K562 (cell line): Measurements from ENCODE around the gene DHX57. TPM values are rescaled to one million over a fixed set of nuclear protein-coding genes. Genes with fewer than 3 reads are reported as not detected.

Experiments
- ATAC-seq: fragments of 200-7000 bp; cut with Tn5 transposase; 3 replicates; pipeline ENCODE4 v1.9.1; 2020; ENCODE audit warnings: moderate library complexity
- BruUV-seq: library from RNA; stranded (reverse); fragments of 400-500 nt; replicated peaks from 2 replicates; lab custom pipeline; 2021; lab: Mats Ljungman, UMichigan
- CTCF ChIA-PET: fragments of 300-600 bp; formaldehyde crosslinking; extraction: SDS; loops from one replicate; lab custom pipeline; 2021; ENCODE audit warnings: low intra/inter-chr PET ratio; lab: Yijun Ruan, JAX
- POLR2A ChIA-PET: fragments of 300-600, 350-650 bp; sonication (Branson Sonifier 250); formaldehyde crosslinking; extraction: SDS; loops from one replicate; lab custom pipeline; 2021; ENCODE audit warnings: antibody characterized with exemption, inconsistent platforms; lab: Yijun Ruan, JAX
- DNase-seq, 4 experiments: peaks; one replicate each; pipeline versions ENCODE4 v3.0.0 to v3.0.0-alpha.2; 2011 to 2018; ENCODE audit warnings: low spot score in 3 of 4, mixed read lengths in 3 of 4; ENCODE audit errors: extremely low read depth in 1 of 4
- FAIRE-seq: peaks from 2 replicates; lab custom pipeline; 2011; peaks lifted over from hg19 to GRCh38; lab: Jason Lieb, UNC
- H2AFZ ChIP-seq: 2 replicates; pipeline ENCODE4 v1.6.0; 2011; ENCODE audit warnings: low read depth, low read length, control low read depth, inconsistent platforms
- H3K27ac ChIP-seq: fragments of 200-600 bp; 3 replicates; pipeline ENCODE4 v1.8.0; 2011; ENCODE audit warnings: low read depth, mild to moderate bottlenecking, control low read depth, inconsistent platforms, low read length, moderate library complexity, mixed read lengths; ENCODE audit errors: extremely low read depth
- H3K27me3 ChIP-seq, 2 experiments: fragments of 300-600 bp in 1 of 2; 2 replicates in 1 of 2; 3 replicates in 1 of 2; pipeline versions ENCODE4 v1.6.0 to v1.8.0; 2011; ENCODE audit warnings: inconsistent platforms in 2 of 2, low read length in 2 of 2, mild to moderate bottlenecking in 1 of 2, mixed read lengths in 1 of 2, moderate library complexity in 1 of 2; ENCODE audit not compliant: control insufficient read depth in 2 of 2, insufficient read depth in 2 of 2
- H3K36me3 ChIP-seq: fragments of 300-600 bp; 3 replicates; pipeline ENCODE4 v1.8.0; 2011; ENCODE audit warnings: mild to moderate bottlenecking, low read length, inconsistent platforms; ENCODE audit not compliant: control insufficient read depth, insufficient read depth
- H3K4me1 ChIP-seq, 2 experiments: fragments of 200-600 bp in 1 of 2; replicated peaks in 1 of 2; 2 replicates in 1 of 2; 3 replicates in 1 of 2; pipeline versions ENCODE4 v1.5.1 to v1.8.0; 2011; ENCODE audit warnings: inconsistent platforms in 2 of 2, low read length in 2 of 2, mild to moderate bottlenecking in 1 of 2, mixed read lengths in 1 of 2, moderate library complexity in 1 of 2; ENCODE audit not compliant: control insufficient read depth in 2 of 2, insufficient read depth in 2 of 2
- H3K4me2 ChIP-seq: 2 replicates; pipeline ENCODE4 v1.6.1; 2011; ENCODE audit warnings: low read length, control low read depth, inconsistent platforms, mixed read lengths; ENCODE audit not compliant: insufficient read depth
- H3K4me3 ChIP-seq: fragments of 200-600 bp; sonication (generic), shearing (Covaris generic); 2 replicates; pipeline ENCODE4 v1.5.1; 2016; ENCODE audit warnings: control low read depth, inconsistent platforms
- H3K79me2 ChIP-seq: fragments of 200-600 bp; 3 replicates; pipeline ENCODE4 v1.8.0; 2011; ENCODE audit warnings: low read length, inconsistent platforms; ENCODE audit not compliant: control insufficient read depth, insufficient read depth
- H3K9ac ChIP-seq, 2 experiments: 2 replicates each; pipeline versions ENCODE4 v1.6.0 to v1.6.1; 2011; ENCODE audit warnings: low read depth in 2 of 2, low read length in 2 of 2, control low read depth in 1 of 2, inconsistent platforms in 1 of 2, mild to moderate bottlenecking in 1 of 2, mixed read lengths in 1 of 2; ENCODE audit not compliant: insufficient read depth in 1 of 2
- H3K9me1 ChIP-seq: one replicate; pipeline ENCODE4 v1.6.0; 2011; ENCODE audit warnings: inconsistent platforms, mild to moderate bottlenecking, low read length, moderate library complexity; ENCODE audit not compliant: control insufficient read depth, insufficient read depth
- H3K9me3 ChIP-seq: replicated peaks from 2 replicates; pipeline ENCODE4 v1.5.1; 2011; ENCODE audit warnings: low read depth, low read length, inconsistent platforms; ENCODE audit not compliant: control insufficient read depth, insufficient read depth
- H4K20me1 ChIP-seq: replicated peaks from 2 replicates; pipeline ENCODE4 v1.6.1; 2011; ENCODE audit warnings: low read length, inconsistent platforms, mixed read lengths; ENCODE audit not compliant: control insufficient read depth, insufficient read depth
- ARNT ChIP-seq, 2 experiments: fragments of 450-650 bp; IDR thresholded peaks; 2 replicates each; pipeline ENCODE4 v1.6.1; 2016; ENCODE audit warnings: mild to moderate bottlenecking in 1 of 2
- CBFA2T3 ChIP-seq: fragments of 450-650 bp; IDR thresholded peaks from 2 replicates; pipeline ENCODE4 v1.6.1; 2017
- EHMT2 ChIP-seq: fragments of 450-650 bp; IDR thresholded peaks from 2 replicates; pipeline ENCODE4 v1.6.1; 2018; ENCODE audit warnings: antibody characterized with exemption
- HIVEP1 ChIP-seq: fragments of 250-450 bp; sonication (Bioruptor Pico); IDR thresholded peaks from 2 replicates; pipeline ENCODE4 v1.4.0; 2020; ENCODE audit warnings: mild to moderate bottlenecking
- HMGN3 ChIP-seq: IDR thresholded peaks from 2 replicates; pipeline ENCODE4 v1.6.1; 2011; ENCODE audit warnings: borderline replicate concordance, low read depth, mild to moderate bottlenecking, mixed read lengths, low read length; ENCODE audit not compliant: insufficient read length; ENCODE audit errors: extremely low read depth
- IFI16 ChIP-seq: fragments of 250-450 bp; sonication (Bioruptor Pico); IDR thresholded peaks from 2 replicates; pipeline ENCODE4 v2.1.2; 2022; ENCODE audit warnings: mild to moderate bottlenecking, inconsistent platforms
- L3MBTL2 ChIP-seq: fragments of 450-650 bp; IDR thresholded peaks from 2 replicates; pipeline ENCODE4 v1.6.1; 2016; ENCODE audit warnings: mild to moderate bottlenecking, moderate library complexity
- MXI1 ChIP-seq: IDR thresholded peaks from 2 replicates; pipeline ENCODE4 v1.6.1; 2011; ENCODE audit warnings: low read depth, mild to moderate bottlenecking, improper control_type of control experiment, low read length
- NFATC3 ChIP-seq: fragments of 450-650 bp; IDR thresholded peaks from 2 replicates; pipeline ENCODE4 v1.6.1; 2017; ENCODE audit warnings: mild to moderate bottlenecking
- TCF3 ChIP-seq: sonication (generic); formaldehyde crosslinking; IDR thresholded peaks from 2 replicates; pipeline ENCODE4 v1.4.0; 2020; ENCODE audit warnings: mild to moderate bottlenecking, missing genetic modification reagents
- ZBTB34 ChIP-seq: fragments of 250-450 bp; sonication (Bioruptor Pico); IDR thresholded peaks from 2 replicates; pipeline ENCODE4 v1.8.0; 2021; ENCODE audit warnings: mild to moderate bottlenecking, moderate library complexity
- ZNF77 ChIP-seq: fragments of 250-450 bp; sonication (Bioruptor Pico); IDR thresholded peaks from 2 replicates; pipeline ENCODE4 v1.5.0; 2020
- in situ Hi-C: fragments of 300-500 bp; cut with MboI; formaldehyde crosslinking; loops from 4 replicates; pipeline ENCODE4 v1.15.0; 2018; ENCODE audit warnings: inconsistent platforms, mixed read lengths
- intact Hi-C: fragments of 100-400 bp; cut with micrococcal nuclease; formaldehyde crosslinking; loops from 2 replicates; pipeline ENCODE4 v1.14.2; 2022
- polyA plus RNA-seq, 8 experiments: library from polyadenylated mRNA; depleted of rRNA in 4 of 8; stranded (reverse) in 5 of 8; unstranded in 3 of 8; fragments of >200 nt; fragmentation: Nextera tagmentation in 2 of 8; fragmentation: Illumina TruSeq in 1 of 8; extraction: Ambion mirVana in 2 of 8; extraction: Trizol in 1 of 8; gene quantifications; 2 replicates each; pipeline versions ENCODE4 v1.2.1 to v1.2.3, GENCODE V29; 2011 to 2014; ENCODE audit warnings: inconsistent platforms in 1 of 8, missing spikeins in 1 of 8
- total RNA-seq, 7 experiments: library from RNA; depleted of rRNA in 6 of 7; stranded (reverse); fragments of >200 nt in 6 of 7; fragmentation: Illumina TruSeq in 2 of 7; extraction: Trizol in 2 of 7; gene quantifications; 2 replicates each; pipeline versions ENCODE4 v1.2.1 to v1.2.3, GENCODE V29; 2011 to 2021; ENCODE audit warnings: low replicate concordance in 1 of 7
- TF ChIP-seq, protein P1 (sequence below): sonication (generic); formaldehyde crosslinking; IDR thresholded peaks from 2 replicates; pipeline ENCODE4 v1.8.0; 2022; ENCODE audit warnings: missing genetic modification reagents, mild to moderate bottlenecking, borderline replicate concordance
- TF ChIP-seq, protein P2 (sequence below): IDR thresholded peaks from 2 replicates; pipeline ENCODE4 v1.6.1; 2016; ENCODE audit warnings: missing genetic modification characterization, missing compliant biosample characterization

The DHX57 gene
- total and polyA plus RNA-seq, 9 of the 15 experiments (the other 6 are each of a cell fraction or from before 2014, with no cell fraction given): 7.4 to 23.6 (median 17.9) TPM

DNA sequence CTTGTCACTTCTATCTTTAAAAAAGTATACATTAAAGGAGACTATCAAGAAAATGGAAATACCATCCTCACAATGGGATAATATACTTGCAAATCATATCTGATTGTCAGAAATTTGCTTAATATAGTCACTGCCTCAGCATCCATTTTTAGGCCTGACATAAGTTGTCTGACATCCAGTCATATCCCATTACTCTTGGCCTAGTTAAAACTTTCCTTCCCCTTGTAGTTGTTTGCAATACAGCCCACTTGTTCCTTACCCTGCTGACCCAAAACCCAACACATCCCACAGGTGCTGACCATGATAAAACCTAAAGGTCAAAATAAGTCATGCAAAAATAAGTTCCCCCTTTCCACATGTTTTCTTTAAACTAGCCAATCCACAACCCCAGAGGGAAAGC, 10.3 kb upstream of the DHX57 start:
- no peak overlapping the region for H3K27ac ChIP-seq
- ChIA-PET POLR2A (interaction anchor here (0.7 to 1.2 kb wide), 2 partner anchors 8 to 10 kb away, joined by 4 read pairs; partner anchors contain the start of genes DHX57 and MORN2), CTCF (no interaction called here)
- intact Hi-C loops: no loop called here
- no peaks in the 10 kb centered on the region for H3K36me3 ChIP-seq
- H3K4me2 ChIP-seq: no peak overlapping the region
- no peak for FAIRE-seq
- no peak for TF ChIP-seq IFI16 (CRISPR knock-in tag)
- no peak for TF ChIP-seq MXI1
- TF ChIP-seq, protein P1, sequence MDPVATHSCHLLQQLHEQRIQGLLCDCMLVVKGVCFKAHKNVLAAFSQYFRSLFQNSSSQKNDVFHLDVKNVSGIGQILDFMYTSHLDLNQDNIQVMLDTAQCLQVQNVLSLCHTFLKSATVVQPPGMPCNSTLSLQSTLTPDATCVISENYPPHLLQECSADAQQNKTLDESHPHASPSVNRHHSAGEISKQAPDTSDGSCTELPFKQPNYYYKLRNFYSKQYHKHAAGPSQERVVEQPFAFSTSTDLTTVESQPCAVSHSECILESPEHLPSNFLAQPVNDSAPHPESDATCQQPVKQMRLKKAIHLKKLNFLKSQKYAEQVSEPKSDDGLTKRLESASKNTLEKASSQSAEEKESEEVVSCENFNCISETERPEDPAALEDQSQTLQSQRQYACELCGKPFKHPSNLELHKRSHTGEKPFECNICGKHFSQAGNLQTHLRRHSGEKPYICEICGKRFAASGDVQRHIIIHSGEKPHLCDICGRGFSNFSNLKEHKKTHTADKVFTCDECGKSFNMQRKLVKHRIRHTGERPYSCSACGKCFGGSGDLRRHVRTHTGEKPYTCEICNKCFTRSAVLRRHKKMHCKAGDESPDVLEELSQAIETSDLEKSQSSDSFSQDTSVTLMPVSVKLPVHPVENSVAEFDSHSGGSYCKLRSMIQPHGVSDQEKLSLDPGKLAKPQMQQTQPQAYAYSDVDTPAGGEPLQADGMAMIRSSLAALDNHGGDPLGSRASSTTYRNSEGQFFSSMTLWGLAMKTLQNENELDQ (CRISPR knock-in tag): no peak
- TF ChIP-seq L3MBTL2: no peak
- 0 out of 2 replicates have a peak, but pooled peaks have one; percentile 17 for TF ChIP-seq CBFA2T3
- TF ChIP-seq, protein P2, sequence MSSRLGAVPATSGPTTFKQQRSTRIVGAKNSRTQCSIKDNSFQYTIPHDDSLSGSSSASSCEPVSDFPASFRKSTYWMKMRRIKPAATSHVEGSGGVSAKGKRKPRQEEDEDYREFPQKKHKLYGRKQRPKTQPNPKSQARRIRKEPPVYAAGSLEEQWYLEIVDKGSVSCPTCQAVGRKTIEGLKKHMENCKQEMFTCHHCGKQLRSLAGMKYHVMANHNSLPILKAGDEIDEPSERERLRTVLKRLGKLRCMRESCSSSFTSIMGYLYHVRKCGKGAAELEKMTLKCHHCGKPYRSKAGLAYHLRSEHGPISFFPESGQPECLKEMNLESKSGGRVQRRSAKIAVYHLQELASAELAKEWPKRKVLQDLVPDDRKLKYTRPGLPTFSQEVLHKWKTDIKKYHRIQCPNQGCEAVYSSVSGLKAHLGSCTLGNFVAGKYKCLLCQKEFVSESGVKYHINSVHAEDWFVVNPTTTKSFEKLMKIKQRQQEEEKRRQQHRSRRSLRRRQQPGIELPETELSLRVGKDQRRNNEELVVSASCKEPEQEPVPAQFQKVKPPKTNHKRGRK: no peak
- no peak for TF ChIP-seq HIVEP1 (CRISPR knock-in tag)
- 0 out of 2 replicates have a peak, but pooled peaks have one; percentile 22 for TF ChIP-seq TCF3 (CRISPR knock-in tag)
- no peak for TF ChIP-seq NFATC3
- TF ChIP-seq ZNF77 (CRISPR knock-in tag): no peak
- no peak for TF ChIP-seq EHMT2
- TF ChIP-seq HMGN3: no peak
- TF ChIP-seq ARNT (IDR thresholded peaks at IDR 0.05): no peak
- TF ChIP-seq ZBTB34: no peak
- H3K9ac ChIP-seq: no peak overlapping the region
- in situ Hi-C loops: no loop called here
- no peak overlapping the region; the same call in 1 of the 2 replicates for H2AFZ ChIP-seq
- no peaks in the 10 kb centered on the region for H3K9me1 ChIP-seq
- no peaks in the 10 kb centered on the region for H3K9me3 ChIP-seq
- no peaks in the 10 kb centered on the region; a peak in 1 of 5 replicates for H3K4me1 ChIP-seq
- peaks cover 0 to 3% of the 10 kb centered on the region in 2 experiments; a peak in 1 of 5 replicates for H3K27me3 ChIP-seq
- no peaks in the 10 kb centered on the region for H3K79me2 ChIP-seq
- peak in 1 of 4 experiments; percentile 15 for DNase-seq
- ATAC-seq: peak; percentile 42; the same call in 1 of the 3 replicates
- BruUV-seq: no TSS peak
- H4K20me1 ChIP-seq: no peaks in the 10 kb centered on the region
- H3K4me3 ChIP-seq: no peak overlapping the region
